ENCODE results near the gene RALGAPB.

GRCh38 chr20:38454556-38455473 is 17.8 kb upstream of the RALGAPB start:
- TF ChIP-seq CTCF (conservative IDR thresholded peaks at IDR 0.05; ENCODE audit: low read depth, low read length) (no peak), EZH2phosphoT487 (IDR thresholded peaks at IDR 0.05; ENCODE audit: borderline replicate concordance, low read length) (no peak), EZH2 (IDR thresholded peaks at IDR 0.05; ENCODE audit: low read length, unreplicated experiment) (no peak)
